Measurements from ENCODE around the gene TANGO6.

DNA sequence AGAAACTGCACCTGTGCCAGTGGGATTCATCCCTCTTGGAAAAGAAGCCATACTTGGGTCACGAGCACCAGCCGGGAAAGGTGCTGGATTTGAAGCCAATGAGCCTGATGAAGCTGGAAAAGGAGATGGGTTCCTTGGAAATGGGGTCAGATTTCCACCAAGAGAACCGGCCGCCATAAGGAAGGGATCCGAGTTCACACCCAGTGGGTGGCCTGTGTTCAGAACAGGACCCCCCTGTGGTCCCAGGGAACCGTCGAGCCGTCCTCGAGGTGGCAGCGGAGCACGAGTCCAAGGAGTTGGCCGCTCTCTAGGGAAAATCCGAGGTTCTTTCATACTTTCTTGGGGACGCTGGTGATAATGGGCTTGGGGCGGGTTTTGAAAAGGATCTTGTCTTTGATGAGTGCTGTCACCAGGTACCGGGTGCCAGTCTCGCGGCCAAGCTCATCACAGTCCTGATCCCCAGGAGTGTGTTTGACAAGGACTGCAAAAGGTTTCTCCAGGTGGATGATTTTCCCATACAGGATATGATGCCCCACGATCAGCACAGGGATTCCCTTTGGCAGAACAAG lies 276.8 kb downstream of the TANGO6 start:
- TF ChIP-seq, protein P1, sequence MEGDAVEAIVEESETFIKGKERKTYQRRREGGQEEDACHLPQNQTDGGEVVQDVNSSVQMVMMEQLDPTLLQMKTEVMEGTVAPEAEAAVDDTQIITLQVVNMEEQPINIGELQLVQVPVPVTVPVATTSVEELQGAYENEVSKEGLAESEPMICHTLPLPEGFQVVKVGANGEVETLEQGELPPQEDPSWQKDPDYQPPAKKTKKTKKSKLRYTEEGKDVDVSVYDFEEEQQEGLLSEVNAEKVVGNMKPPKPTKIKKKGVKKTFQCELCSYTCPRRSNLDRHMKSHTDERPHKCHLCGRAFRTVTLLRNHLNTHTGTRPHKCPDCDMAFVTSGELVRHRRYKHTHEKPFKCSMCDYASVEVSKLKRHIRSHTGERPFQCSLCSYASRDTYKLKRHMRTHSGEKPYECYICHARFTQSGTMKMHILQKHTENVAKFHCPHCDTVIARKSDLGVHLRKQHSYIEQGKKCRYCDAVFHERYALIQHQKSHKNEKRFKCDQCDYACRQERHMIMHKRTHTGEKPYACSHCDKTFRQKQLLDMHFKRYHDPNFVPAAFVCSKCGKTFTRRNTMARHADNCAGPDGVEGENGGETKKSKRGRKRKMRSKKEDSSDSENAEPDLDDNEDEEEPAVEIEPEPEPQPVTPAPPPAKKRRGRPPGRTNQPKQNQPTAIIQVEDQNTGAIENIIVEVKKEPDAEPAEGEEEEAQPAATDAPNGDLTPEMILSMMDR (IDR thresholded peaks at IDR 0.05) = no peak
- TF ChIP-seq POLR2A (IDR thresholded peaks at IDR 0.05) = no peak
